Measurements from ENCODE around the gene SNAPC2.

GRCh38 chr19:7920519-7921301 is 572 bp downstream of the SNAPC2 start:
- TF ChIP-seq CTCF (optimal IDR thresholded peaks at IDR 0.05 in 1 of 3, IDR thresholded peaks at IDR 0.05 in 1 of 3, conservative IDR thresholded peaks at IDR 0.05 in 1 of 3; ENCODE audit: extremely low read depth in 1 of 3, insufficient read depth in 2 of 3, low read length in 3 of 3) (no peak), EZH2 (IDR thresholded peaks at IDR 0.05; ENCODE audit: low read length) (no peak)

Data from keratinocyte (primary cell).